Activated CD4-positive, alpha-beta T cell treated with anti-CD3 and anti-CD28 coated beads, Interleukin-2, amount 50 U/mL, for 16 hours (primary cell): ENCODE results near the gene RFTN1.

Experiments
- DNase-seq: peaks from one replicate; pipeline ENCODE4 v3.0.0-alpha.2; 2020

RFTN1 gene

GRCh38 chr3:16528106-16528505 is 14.6 kb upstream of the RFTN1 start:
- DNase-seq, result no peak

DNA sequence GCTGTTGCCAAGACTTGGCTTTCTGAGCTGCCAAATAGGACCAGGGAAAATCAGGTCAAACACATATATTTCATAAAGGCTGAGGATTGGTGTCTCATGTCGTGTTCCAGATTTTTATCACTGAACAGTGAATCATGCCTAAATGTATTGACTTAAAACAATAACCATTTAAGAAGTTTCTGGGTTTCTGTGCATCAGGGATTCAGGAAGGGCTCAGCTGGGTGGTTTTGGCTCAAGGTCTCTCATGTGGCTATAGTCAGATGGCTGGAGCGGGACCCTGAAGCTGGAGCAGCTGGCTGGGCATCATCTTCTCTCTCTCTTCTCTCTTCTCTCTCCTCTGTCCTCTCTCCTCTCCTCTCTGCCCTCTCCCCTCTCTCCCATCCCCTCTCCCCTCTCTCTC is 10.7 kb upstream of the RFTN1 start:
- no peak for DNase-seq

- DNase-seq, result no peak
These were observed 10.3 kb upstream of the RFTN1 start for GRCh38 chr3:16523778-16524177.

DNA sequence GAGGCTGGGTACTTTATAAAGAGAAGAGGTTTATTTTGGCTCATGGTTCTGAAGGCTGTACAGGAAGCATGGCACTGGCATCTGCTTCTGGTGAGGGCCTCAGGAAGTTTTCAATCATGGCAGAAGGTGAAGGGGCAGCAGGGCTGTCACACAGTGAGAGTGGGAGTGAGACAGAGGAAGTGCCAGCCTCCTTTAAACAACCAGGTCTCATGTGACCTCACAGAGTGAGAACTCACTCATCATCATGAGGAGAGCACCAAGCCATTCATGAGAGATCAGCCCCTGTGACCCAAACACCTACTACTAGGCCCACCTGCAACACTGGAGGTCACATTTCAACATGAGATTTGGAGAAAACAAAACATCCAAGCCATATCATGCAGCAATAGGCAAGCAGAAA is 9.3 kb upstream of the RFTN1 start:
- DNase-seq, result no peak

GRCh38 chr3:16520970-16521881 is 7.7 kb upstream of the RFTN1 start:
- DNase-seq, result peak; percentile 75

- DNase-seq, result no peak
These were observed 6.9 kb upstream of the RFTN1 start for GRCh38 chr3:16520241-16520969.

DNA sequence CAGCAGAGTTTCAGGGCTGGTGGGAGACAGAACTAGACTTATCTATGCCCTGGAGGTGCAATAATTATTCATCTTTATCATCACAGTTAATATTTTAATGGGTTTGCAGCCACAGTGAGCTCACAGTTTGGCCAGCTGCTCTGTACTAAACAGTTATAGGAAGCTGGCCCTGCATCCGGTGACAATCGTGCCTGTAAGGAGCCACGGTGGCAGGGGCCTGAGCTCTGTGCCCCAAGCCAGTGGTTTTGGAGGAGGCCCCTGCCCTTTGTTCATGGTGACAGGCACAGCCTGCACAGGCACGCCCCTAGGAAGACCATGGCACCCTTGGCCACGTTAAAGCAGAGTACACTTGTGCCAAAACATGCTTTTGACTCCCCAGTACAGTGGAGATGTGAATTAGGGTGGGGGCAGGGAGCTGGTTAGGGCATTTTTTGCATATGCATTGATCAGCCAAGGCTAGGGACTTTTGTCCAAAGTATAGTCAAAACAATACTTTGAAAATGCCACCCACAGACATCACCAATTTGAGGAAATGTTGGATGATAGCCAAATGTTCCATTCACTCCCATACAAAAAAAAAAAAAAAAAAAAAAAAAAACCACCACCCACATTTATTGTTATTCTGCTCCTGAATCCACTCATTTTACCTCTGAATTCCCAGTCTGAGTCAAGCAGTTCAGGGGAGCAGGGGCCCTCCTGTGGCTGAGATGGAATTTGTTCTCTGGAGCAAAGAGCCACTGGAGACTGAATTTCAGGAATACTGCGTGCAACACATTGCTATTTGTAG is 3.4 kb upstream of the RFTN1 start:
- peak; percentile 40 for DNase-seq

DNA sequence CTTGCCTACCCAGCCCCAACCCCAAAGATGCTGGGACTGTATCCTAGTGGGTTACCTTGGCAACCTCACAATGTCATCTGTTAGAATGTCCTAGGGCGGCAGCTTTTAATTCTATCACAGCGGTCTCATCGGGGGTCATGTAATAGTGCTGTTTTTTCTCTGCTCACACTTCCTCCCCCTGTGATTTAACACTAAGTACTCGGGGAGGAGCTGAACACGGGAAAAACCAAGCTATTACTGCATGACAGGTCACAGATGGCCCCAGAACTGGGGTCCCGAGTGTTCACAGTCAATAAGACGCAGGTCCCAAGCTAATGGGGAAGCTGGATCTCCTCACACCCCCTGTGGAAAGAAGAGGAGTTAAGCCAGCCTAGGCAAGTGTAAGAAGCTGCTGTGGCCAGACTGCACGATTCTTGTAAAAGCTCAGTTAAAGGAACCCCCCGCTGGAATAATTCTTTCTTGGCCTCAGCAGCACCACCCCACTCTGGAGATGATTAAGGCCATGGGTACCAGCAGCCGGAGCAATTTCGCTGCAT is 2.5 kb upstream of the RFTN1 start:
- no peak for DNase-seq

DNA sequence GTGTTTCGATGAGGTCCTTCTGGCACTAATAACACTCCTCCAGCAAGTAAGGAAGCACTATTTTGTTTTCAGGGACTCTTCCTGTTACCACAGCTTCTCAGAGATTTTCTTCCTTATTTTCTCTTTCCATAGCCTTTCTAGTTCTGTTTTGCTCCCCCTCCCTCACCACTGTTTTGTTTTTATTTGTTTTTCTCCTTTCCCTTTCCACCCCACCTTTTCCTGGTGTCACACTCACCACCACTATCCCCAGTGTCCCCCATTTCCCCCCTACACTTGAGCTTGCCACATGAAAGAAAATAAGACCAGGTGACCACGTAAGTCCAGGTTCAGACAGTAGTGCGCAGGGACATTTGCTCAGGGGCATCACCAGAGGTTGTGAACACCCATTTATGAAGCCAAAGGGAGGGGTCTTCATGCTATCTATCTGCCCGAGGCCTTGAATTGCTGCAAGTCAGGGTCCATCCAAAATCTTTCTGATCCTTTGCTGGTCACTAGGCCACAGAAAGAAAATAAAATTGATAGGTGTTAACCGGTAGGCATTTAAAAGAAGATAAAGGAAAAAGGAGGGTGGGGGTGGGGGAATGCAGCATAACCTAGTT is 1.4 kb upstream of the RFTN1 start:
- DNase-seq, result no peak

DNA sequence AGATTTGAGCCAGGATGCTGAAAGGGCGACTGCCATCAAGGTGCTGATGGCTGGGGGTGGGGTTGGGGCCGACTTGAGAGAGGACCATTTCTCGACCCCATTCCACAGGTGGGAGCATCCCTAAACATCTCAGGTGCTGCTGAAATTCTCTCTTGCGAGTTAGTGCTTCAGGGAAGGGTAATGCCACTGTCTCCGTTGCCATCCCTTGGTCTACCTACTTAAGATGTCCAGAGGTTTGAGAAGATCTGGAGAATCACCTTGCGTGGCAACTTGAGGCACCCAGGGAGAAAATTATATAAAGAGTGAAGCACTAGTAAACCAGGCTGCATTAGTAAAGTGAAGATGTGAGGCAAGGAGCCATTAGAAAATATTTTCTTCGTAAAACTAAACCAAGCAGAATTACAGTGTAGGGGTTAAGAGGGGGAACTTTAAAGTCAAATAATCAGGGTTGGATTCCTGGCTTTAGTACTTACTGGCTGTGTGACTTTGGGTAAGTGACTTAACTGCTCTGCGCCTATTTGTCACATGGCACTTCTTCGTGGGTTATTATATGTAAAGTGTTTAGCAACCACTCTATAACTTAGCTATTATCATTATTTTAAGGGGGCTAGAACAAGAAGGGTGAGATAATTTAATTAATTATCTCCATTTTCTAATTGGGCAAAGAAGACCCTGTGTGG is 662 bp upstream of the RFTN1 start:
- DNase-seq, result no peak

DNA sequence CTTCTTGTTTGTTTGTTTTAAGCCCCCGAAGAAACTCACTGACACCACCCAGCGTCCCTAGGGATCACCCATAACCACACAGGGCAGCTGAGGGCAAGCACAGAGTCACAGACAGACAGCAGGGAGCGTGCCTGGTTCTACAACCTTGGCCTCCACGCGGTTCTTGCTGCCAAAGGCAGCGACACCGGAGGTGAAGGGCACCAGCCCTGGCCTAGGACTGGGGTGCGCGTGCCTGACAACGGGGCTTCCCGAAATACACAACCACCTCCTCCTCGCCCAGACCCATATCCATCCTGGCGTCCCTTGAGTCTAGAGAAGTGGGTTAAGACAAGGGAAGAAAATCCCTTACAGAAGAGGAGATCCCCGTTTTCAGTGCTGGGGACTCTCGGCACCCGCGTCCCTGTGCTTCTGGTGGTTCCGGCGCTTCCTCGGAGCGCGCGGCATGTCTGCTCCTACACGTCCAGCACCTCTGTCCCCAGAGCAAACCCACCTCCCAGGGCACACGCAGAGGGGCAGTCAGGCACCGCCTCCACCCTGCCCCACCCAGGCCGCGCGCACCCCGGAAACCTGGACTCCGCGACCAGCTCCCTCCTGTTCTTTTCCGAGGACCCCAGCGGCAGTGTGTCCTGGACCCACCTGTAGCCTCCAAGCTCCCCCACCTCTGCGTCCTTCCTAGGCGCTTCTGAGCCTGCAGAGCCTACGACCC is 911 bp downstream of the RFTN1 start:
- DNase-seq, result peak; percentile 66

- peak; percentile 92 for DNase-seq
These were observed 1.6 kb downstream of the RFTN1 start for GRCh38 chr3:16511681-16512434.

GRCh38 chr3:16510620-16511319 is 2.7 kb downstream of the RFTN1 start:
- DNase-seq, result no peak

DNA sequence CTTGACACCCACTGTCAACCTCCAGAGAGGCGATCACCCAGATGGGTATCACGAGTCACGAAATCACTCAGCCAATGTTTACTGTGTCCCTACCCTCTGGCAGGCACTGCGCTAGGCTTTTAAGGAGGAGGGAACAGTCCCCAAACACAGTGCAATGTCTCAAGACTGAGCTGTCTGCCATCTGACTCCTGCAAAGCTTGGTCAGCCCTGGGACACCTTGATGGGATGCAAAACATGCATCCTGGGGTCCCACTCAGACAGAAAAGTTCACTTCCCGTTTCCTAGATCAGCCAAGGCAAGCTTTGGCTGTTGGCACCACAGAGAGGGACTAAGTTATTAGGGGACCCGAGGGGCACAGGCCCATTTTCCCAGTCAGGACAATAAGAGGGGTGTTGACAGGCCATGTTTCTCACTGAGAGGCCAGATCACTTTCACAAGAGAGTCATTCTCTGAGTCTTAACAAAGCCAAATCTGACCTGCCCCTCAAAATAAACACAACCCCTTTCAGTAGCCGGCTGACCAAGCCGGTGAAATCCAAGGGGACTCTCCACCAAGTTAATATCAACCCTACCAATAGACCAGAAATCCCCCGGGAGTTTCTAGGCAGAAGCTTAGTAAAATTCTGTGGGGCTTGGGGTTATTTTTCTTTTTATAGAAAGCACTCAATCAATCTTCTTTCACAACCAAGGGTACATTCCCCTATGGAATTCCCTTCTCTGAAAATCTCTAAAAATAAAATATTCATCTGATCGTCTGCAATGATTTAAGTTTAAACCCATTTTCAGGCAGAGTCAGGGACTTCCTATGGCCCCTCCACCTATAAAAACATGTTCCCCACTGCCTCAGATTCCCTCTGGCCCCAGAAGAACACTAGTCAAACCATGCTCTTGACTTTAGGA is 3.5 kb downstream of the RFTN1 start:
- peak; percentile 44 for DNase-seq

DNA sequence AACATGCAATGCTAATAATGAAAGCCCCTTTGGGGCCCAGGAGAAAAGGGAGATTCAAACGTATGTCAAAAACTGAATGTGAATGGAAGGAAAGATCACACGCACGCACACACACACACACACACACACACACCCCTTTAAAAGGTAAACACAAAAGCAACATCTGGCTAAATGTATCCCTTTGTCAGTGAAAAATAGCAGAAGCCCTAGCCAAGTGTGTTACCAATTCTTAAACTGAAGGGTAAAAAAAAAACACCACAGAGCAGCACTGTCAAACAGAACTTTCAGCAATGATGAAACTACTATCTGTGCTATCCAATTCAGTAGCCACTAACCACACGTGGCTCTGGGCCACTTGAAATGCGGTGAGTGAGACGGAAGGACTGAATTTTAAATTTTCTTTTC is 4.9 kb downstream of the RFTN1 start:
- peak; percentile 60 for DNase-seq

- no peak for DNase-seq
These were observed 5.3 kb downstream of the RFTN1 start for GRCh38 chr3:16508243-16508578.

DNA sequence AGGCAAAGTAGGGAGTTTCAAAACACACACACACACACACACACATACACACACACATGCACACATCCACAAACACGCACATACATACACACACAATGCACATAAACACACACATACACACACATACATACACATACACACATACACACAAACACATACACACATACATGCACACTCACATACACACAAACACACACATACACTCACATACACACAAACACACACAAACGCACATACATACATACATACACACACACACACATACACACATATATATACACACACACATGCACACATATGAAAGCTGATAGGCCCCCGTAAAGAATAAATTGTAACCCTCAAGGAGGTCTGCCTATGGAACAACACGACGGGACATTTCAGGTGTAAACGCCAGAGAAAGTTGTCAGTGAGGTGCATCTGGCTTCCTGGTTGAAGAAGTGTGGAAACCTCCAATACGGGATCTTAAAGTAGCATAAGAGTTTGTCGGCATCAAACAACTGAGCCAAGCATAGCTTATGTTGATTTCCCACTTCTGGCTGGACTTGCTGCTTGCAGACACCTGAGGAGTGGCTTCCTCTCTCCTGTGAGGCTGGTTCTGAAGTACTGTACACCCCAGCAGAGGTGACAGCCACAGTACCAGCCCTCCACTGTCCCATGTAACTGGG is 5.8 kb downstream of the RFTN1 start:
- DNase-seq, result no peak

GRCh38 chr3:16506884-16507577 is 6.5 kb downstream of the RFTN1 start:
- no peak for DNase-seq
